ENCODE data around the gene DHX38.

GRCh38 chr16:72112452-72112792, 18.8 kb downstream of the DHX38 start:
- no peak for TF ChIP-seq CTCF (IDR thresholded peaks at IDR 0.05 in 2 of 3, conservative IDR thresholded peaks at IDR 0.05 in 1 of 3; ENCODE audit: borderline replicate concordance in 1 of 3, insufficient read depth in 1 of 3, low read depth in 2 of 3, low read length in 2 of 3)
- no peak for TF ChIP-seq POLR2A (IDR thresholded peaks at IDR 0.05; ENCODE audit: borderline replicate concordance, extremely low read depth, insufficient read depth, insufficient read length)
- TF ChIP-seq EZH2 (IDR thresholded peaks at IDR 0.05): no peak
- TF ChIP-seq CBX3 (IDR thresholded peaks at IDR 0.05; ENCODE audit: low read depth): no peak
- no peak for TF ChIP-seq SRF (IDR thresholded peaks at IDR 0.05; ENCODE audit: low read depth)
- TF ChIP-seq JUND (IDR thresholded peaks at IDR 0.05): no peak
- TF ChIP-seq EZH2phosphoT487 (IDR thresholded peaks at IDR 0.05; ENCODE audit: borderline replicate concordance): no peak
- TF ChIP-seq POLR2AphosphoS5 (IDR thresholded peaks at IDR 0.05; ENCODE audit: low read depth, low read length): no peak
- no peak for TF ChIP-seq REST (IDR thresholded peaks at IDR 0.05; ENCODE audit: low read depth)

Data from HCT116 (cell line).